ENCODE results near the gene ATP10D. TPM values are rescaled to one million over a fixed set of nuclear protein-coding genes. Genes with fewer than 3 reads are reported as not detected.

Gene ATP10D
- total RNA-seq = 1 to 10 TPM; 2.8 to 3.0 TPM

DNA sequence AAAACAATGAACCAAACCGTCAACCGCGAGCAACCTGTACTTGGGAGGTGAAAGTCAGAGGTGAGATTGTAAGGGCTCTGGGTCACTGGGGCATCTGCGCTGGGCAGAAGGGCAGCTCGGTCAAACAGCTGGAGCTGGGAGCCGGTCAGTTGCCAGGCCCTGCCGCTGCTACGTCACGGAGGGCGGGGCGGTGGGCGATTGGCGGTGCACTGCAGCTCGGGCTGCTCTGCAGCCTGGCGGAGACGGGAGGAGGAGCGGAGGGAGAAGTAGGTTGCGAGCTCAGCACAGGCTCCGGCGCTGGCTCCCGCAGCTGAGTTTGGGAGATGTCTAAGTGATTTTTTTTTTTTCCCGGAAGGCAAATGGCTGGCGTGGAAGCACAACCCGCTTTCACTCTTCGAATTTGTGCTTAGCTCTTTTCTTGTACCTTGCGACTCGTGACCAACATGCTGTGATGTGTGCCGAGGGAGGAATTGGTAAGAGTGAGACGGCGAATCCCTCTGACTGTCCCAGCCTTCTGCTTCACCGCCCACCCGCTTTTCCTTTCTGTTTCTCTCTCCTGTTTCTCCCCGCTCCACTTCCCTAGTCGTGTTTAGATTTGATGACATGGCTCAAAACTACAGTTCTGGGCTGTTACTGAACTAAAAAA lies at the start of gene ATP10D:
TSS of gene ATP10D (plus strand) at position 229 of the 646 bp plus-strand sequence. CDS start 27,266 bp downstream, outside the sequence.
- Mint-ChIP-seq H3K36me3 (no peaks in the 10 kb centered on the region), H3K4me1 (ENCODE audit: low read depth) (peaks cover 20% of the 10 kb centered on the region), H3K4me3 (peak within 1 kb of the TSS; percentile 90), H3K9me3 (no peaks in the 10 kb centered on the region), H3K27ac (peak within 1 kb of the TSS; percentile 76), H3K27me3 (no peaks in the 10 kb centered on the region)
- POLR2A ChIA-PET = interaction anchor here (0.6 to 1.4 kb wide), 5 partner anchors 20 to 1084 kb away, joined by 3 to 4 read pairs (median 3); partner anchors contain the start of gene COMMD8
- DNase-seq = peak; percentile 86
- CTCF ChIA-PET = interaction anchor here (0.5 to 2.9 kb wide), 4 partner anchors 8 to 80 kb away, joined by 3 to 14 read pairs (median 4); partner anchors contain the start of gene COMMD8
- intact Hi-C loops (cut with micrococcal nuclease) = loop anchor here (1.0 to 5.0 kb wide), 4 partner anchors 22 to 427 kb away; partner anchors contain the start of genes COMMD8 and NFXL1

GRCh38 chr4:47442980-47443379 lies 42.1 kb upstream of the ATP10D start:
- peaks cover 4% of the 10 kb centered on the region for H3K4me1 Mint-ChIP-seq (ENCODE audit: low read depth)
- CTCF ChIA-PET = interaction anchor here (0.6 kb wide), 2 partner anchors 66 to 783 kb away, joined by 3 to 4 read pairs; no protein-coding TSS in a partner anchor
- H3K4me3 Mint-ChIP-seq = no peak overlapping the region
- no peak overlapping the region for H3K27ac Mint-ChIP-seq
- POLR2A ChIA-PET = no interaction called here
- H3K36me3 Mint-ChIP-seq = peaks cover 4% of the 10 kb centered on the region
- no peaks in the 10 kb centered on the region for H3K9me3 Mint-ChIP-seq
- no peak for DNase-seq
- intact Hi-C loops (cut with micrococcal nuclease) = no loop called here
- H3K27me3 Mint-ChIP-seq = no peaks in the 10 kb centered on the region

DNA sequence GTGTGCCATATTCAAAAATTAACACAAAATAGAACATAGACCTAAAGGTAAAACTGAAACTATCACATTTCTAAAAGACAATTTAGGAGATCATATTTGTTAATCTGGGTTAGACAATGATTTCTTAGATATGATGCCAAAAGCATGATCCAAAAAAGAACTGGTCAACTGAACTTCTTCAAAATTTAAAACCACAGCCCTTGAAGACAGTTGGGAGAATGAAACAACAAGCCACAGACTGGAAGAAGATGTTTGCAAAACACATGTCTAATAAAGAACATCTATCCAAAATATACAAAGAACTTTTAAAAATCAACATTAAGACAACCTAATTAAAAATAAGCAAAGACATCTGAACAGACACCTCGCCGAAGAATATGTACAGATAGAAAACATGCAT lies 41.0 kb upstream of the ATP10D start:
- DNase-seq = no peak
- Mint-ChIP-seq H3K4me1 (ENCODE audit: low read depth) (peaks cover 4% of the 10 kb centered on the region), H3K9me3 (no peaks in the 10 kb centered on the region), H3K27me3 (no peaks in the 10 kb centered on the region), H3K36me3 (peaks cover 4% of the 10 kb centered on the region), H3K27ac (no peak overlapping the region), H3K4me3 (no peak overlapping the region)
- CTCF ChIA-PET = no interaction called here
- intact Hi-C loops (cut with micrococcal nuclease) = no loop called here
- POLR2A ChIA-PET = no interaction called here

GRCh38 chr4:47451657-47452056 lies 33.4 kb upstream of the ATP10D start:
- no peak for DNase-seq
- ChIA-PET POLR2A (no interaction called here), CTCF (no interaction called here)
- peaks cover 2% of the 10 kb centered on the region for H3K4me1 Mint-ChIP-seq (ENCODE audit: low read depth)
- H3K27me3 Mint-ChIP-seq = no peaks in the 10 kb centered on the region
- intact Hi-C loops (cut with micrococcal nuclease) = no loop called here
- H3K27ac Mint-ChIP-seq = no peak overlapping the region
- no peak overlapping the region for H3K4me3 Mint-ChIP-seq
- H3K9me3 Mint-ChIP-seq = no peaks in the 10 kb centered on the region
- H3K36me3 Mint-ChIP-seq = peaks cover 24% of the 10 kb centered on the region

DNA sequence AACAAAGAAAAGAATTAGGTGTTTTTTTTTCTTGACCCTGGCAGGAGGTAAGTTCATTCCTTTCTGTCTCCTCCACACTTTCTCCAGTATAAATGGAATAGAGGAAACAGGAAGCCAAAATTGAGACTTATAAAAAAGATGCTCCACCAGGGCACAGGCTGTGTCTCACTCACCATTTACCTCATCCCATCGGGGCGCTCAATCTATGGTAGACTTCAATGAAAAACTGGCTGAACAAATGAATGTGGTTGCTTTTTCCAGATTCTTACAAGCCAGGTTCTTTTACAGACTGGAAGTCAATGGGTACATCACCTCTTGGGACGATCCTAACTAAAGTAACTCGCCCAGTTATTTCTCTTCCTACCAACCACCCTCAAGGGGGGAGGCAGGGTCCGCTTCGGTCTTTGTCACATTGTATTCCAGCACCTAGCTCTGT lies 22.3 kb upstream of the ATP10D start:
- peak overlapping the region; percentile 68 for H3K27ac Mint-ChIP-seq
- peaks cover 6% of the 10 kb centered on the region for H3K36me3 Mint-ChIP-seq
- H3K27me3 Mint-ChIP-seq = no peaks in the 10 kb centered on the region
- H3K9me3 Mint-ChIP-seq = no peaks in the 10 kb centered on the region
- intact Hi-C loops (cut with micrococcal nuclease) = loop anchor here (1.0 to 10.0 kb wide), 8 partner anchors 22 to 1317 kb away; partner anchors contain the start of genes ATP10D, CORIN, FRYL and NFXL1
- H3K4me3 Mint-ChIP-seq = peak overlapping the region; percentile 85
- peaks cover 26% of the 10 kb centered on the region for H3K4me1 Mint-ChIP-seq (ENCODE audit: low read depth)
- ChIA-PET POLR2A (interaction anchor here (1.0 to 1.3 kb wide), 3 partner anchors 15 to 452 kb away, joined by 3 to 4 read pairs (median 3); partner anchors contain the start of genes ATP10D and NFXL1), CTCF (interaction anchor here (0.7 to 2.8 kb wide), 13 partner anchors 10 to 374 kb away, joined by 3 to 14 read pairs (median 4); partner anchors contain the start of gene ATP10D)
- DNase-seq = no peak

DNA sequence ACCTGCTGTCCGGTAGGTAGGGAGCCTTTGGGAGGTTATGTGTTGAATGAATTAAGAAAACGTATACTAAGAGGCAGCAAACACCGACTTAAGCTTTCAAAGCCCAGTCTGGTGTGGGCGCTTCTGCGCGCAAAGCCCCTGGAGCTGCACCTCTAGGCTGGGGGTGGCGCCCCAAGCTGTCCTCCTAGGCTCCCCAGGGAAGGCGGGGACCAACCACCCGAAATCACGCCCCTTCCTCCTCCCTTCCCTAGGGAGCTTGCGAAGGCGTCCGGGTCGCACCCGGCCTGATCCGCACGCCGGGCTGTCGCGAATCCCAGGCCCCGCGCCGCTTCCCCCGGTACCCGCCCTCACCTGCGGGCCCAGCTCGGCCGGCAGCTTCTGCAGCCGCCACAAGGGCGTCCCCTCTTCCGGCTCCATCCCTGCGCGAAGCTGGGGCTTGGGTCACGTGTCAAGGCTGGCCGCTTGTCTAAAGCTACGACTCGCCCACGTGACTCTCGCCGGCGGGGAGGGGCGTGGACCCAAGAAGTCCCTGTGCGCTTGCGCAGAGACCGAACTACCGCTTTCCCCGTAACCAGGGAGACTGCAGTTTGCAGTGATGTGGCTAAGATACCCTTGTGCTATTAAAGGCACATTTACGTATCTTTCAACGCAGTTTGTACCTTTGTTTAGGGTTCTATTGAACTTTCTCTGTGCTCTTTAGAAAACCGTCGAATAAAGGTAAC lies 21.7 kb upstream of the ATP10D start, which contains the start of gene COMMD8:
TSS of gene COMMD8 (minus strand) at position 468 of the 722 bp plus-strand sequence. CDS start at position 417, 51 bp downstream.
- DNase-seq = peak; percentile 98
- ChIA-PET CTCF (interaction anchor here (0.7 to 2.8 kb wide), 16 partner anchors 9 to 471 kb away, joined by 3 to 14 read pairs (median 4); partner anchors contain the start of gene ATP10D), POLR2A (interaction anchor here (0.6 to 1.3 kb wide), 4 partner anchors 14 to 451 kb away, joined by 3 to 4 read pairs (median 3); partner anchors contain the start of genes ATP10D and NFXL1)
- Mint-ChIP-seq H3K4me3 (peak within 1 kb of the TSS; percentile 85), H3K9me3 (no peaks in the 10 kb centered on the region), H3K27ac (peak within 1 kb of the TSS; percentile 68), H3K36me3 (peaks cover 6% of the 10 kb centered on the region), H3K27me3 (no peaks in the 10 kb centered on the region), H3K4me1 (ENCODE audit: low read depth) (peaks cover 26% of the 10 kb centered on the region)
- intact Hi-C loops (cut with micrococcal nuclease) = loop anchor here (1.0 to 10.0 kb wide), 8 partner anchors 22 to 1317 kb away; partner anchors contain the start of genes ATP10D, CORIN, FRYL and NFXL1

DNA sequence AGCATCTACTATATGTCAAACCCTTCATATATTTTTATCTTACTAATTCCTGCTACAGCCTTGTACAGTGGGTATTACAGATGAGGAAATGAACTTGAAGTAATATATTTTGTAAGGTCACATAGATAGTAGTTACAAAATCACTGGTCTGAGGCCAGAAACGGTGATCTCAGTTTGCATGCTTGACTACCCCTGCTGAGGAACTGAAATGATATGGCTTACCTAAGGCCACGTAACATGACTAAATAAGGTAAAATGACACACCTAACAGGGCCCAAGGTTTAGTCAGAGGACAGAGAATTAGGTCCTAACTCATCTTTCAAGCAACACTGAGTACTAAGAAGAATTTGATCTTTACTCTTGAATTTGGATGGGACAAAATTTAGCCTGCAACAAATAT lies 20.1 kb upstream of the ATP10D start:
- Mint-ChIP-seq H3K4me3 (no peak overlapping the region), H3K4me1 (ENCODE audit: low read depth) (peaks cover 26% of the 10 kb centered on the region), H3K27ac (no peak overlapping the region), H3K27me3 (no peaks in the 10 kb centered on the region), H3K9me3 (no peaks in the 10 kb centered on the region), H3K36me3 (no peaks in the 10 kb centered on the region)
- intact Hi-C loops (cut with micrococcal nuclease) = loop anchor here (10.0 kb wide), 1 partner anchor 450 kb away; no protein-coding TSS in a partner anchor
- ChIA-PET POLR2A (interaction anchor here (1.1 kb wide), 1 partner anchor 20 kb away, joined by 4 read pairs; the partner anchor contains the start of gene ATP10D), CTCF (no interaction called here)
- DNase-seq = no peak

DNA sequence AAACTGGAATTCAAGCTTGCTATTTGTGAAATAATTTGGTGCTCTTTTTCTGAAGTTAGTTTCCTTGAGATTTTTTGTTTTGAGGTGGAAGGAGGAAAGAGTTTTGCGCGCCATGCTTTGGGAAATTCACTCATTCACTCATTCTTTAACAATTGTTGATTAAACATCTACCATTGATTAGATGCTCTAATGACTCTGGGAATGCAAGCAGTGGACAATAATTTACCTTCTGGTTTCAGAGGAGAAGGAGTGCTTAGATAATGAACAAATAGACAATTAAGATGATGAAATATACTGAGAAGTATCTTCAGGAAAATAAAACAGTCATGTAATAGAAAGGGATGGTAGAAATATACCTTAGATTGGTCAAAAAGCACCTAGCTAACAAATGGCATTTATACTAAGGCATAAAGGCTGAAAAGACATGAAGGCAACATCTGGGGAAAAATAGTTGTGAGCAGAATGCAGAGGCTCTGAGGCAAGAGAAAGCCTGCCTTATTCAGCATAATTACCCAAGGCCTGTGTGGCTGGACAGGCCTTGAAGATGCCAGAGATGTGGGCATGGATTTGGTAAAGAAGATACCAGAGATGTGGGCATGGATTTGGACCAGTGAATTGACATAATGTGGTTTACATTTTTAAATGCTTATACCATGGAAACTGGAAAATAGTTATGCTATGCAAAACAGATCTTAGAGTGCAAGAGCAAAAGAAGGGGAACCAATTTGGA lies 18.9 kb upstream of the ATP10D start:
- intact Hi-C loops (cut with micrococcal nuclease) = loop anchor here (10.0 kb wide), 1 partner anchor 451 kb away; no protein-coding TSS in a partner anchor
- POLR2A ChIA-PET = no interaction called here
- CTCF ChIA-PET = no interaction called here
- no peak overlapping the region for H3K27ac Mint-ChIP-seq
- no peaks in the 10 kb centered on the region for H3K27me3 Mint-ChIP-seq
- H3K9me3 Mint-ChIP-seq = no peaks in the 10 kb centered on the region
- peaks cover 20% of the 10 kb centered on the region for H3K4me1 Mint-ChIP-seq (ENCODE audit: low read depth)
- no peaks in the 10 kb centered on the region for H3K36me3 Mint-ChIP-seq
- H3K4me3 Mint-ChIP-seq = no peak overlapping the region
- DNase-seq = no peak

DNA sequence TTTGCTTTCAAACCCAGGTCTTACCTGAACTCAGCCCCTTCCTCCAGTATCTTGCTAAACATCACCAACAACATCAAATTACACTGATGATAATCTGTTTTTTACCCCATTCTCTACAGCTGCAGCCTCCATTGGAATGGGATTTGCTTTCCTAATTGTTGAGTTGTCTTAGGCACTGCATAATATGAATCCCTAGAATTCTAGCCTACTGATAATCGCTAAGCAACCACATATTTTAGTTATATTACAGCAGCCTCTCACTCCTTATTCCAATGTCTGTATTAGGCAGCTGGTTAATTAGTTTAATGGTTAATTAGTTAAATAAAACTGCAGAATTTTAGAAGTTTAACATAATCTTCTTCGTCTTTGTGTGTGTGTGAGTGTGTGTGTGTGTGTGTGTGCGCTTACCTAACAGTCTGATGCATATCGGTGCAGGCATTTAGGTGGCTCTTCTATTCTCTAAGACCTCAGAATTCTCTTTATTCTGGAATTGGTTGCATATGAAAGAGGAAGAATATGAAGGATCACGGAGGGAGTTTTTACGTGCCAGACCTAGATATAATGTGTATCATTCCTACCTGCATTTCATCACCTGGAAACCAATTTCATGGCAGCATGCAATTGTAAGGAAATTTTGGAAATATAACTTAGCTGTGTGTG lies 16.2 kb upstream of the ATP10D start:
- intact Hi-C loops (cut with micrococcal nuclease) = loop anchor here (10.0 kb wide), 1 partner anchor 454 kb away; no protein-coding TSS in a partner anchor
- ChIA-PET CTCF (no interaction called here), POLR2A (no interaction called here)
- DNase-seq = no peak
- Mint-ChIP-seq H3K9me3 (no peaks in the 10 kb centered on the region), H3K27ac (no peak overlapping the region), H3K4me1 (ENCODE audit: low read depth) (peaks cover under 1% of the 10 kb centered on the region), H3K36me3 (no peaks in the 10 kb centered on the region), H3K27me3 (peaks cover 2% of the 10 kb centered on the region), H3K4me3 (no peak overlapping the region)

DNA sequence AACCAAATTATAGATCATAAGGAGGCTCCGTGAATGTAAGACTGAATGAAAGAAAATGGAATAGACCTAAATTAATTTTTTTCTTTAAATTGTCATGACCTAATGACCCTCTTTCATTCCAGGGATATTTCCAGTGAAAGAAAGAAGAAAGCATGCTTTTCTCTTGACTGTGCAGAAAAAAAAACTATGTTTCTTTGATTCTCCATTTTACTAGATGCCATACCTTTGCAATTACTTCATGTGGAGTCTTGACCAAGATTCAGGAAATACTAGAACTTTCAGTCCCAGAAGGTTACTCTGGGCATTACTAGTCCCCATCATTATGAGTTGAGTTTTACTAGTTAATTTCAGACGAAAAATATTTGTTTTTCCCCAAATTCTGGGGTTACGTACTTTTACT lies 15.1 kb upstream of the ATP10D start:
- Mint-ChIP-seq H3K4me1 (ENCODE audit: low read depth) (no peaks in the 10 kb centered on the region), H3K4me3 (no peak overlapping the region), H3K27me3 (peaks cover 2% of the 10 kb centered on the region), H3K27ac (no peak overlapping the region), H3K9me3 (no peaks in the 10 kb centered on the region), H3K36me3 (no peaks in the 10 kb centered on the region)
- ChIA-PET CTCF (no interaction called here), POLR2A (no interaction called here)
- intact Hi-C loops (cut with micrococcal nuclease) = loop anchor here (10.0 kb wide), 1 partner anchor 455 kb away; no protein-coding TSS in a partner anchor
- no peak for DNase-seq

GRCh38 chr4:47471064-47471463 lies 14.0 kb upstream of the ATP10D start:
- H3K27ac Mint-ChIP-seq = no peak overlapping the region
- DNase-seq = no peak
- peaks cover 2% of the 10 kb centered on the region for H3K27me3 Mint-ChIP-seq
- no peaks in the 10 kb centered on the region for H3K4me1 Mint-ChIP-seq (ENCODE audit: low read depth)
- ChIA-PET POLR2A (no interaction called here), CTCF (no interaction called here)
- no peaks in the 10 kb centered on the region for H3K9me3 Mint-ChIP-seq
- H3K4me3 Mint-ChIP-seq = no peak overlapping the region
- no peaks in the 10 kb centered on the region for H3K36me3 Mint-ChIP-seq
- intact Hi-C loops (cut with micrococcal nuclease) = no loop called here
